Activated CD8-positive, alpha-beta memory T cell treated with anti-CD3 and anti-CD28 coated beads, Interleukin-2, amount 50 U/mL, for 1 hour (primary cell): Measurements from ENCODE around the gene ARHGEF10L.

Experiments
- DNase-seq: peaks from one replicate; pipeline ENCODE4 v3.0.0-alpha.2; 2020; ENCODE audit errors: extremely low read depth

Gene ARHGEF10L

DNA sequence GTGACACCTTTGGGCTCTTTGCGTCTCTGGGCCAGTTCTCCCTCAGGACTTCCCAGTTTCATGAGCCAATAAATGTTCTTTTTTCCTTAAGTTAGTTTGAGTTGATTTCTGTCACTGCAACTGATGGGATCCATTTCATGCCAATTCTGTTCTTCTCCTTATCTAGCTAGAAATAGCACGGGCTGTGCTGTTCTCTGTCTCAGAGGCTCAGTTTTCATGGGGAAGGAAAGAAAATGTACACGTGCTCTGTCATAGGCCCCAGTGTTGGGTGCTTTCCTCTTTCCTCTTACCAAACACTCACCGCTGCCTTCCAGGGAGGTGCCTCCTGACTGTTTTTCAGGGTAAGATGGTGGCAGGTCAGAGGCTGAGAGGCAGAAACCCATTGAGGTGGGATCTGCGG lies 172.4 kb downstream of the ARHGEF10L start:
- DNase-seq, result no peak

DNA sequence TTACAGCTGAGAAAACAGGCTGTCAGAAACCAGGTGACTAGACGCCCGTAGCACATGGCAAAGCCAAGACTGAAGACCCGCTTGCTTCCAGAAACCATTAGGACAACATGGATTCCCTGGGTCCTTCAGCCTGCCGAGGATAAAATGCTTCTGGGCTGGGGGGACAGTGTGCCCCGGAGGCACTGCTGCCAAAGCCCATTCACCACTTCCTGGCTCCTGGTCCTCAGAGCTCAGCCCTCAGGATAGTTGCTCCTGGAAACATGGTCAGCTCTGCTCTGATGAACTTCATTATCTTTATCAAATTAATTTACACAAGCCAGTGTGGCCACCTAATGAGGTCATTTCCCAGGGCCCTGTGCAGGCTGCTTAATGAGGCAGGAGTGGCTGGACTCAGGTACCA lies 174.5 kb downstream of the ARHGEF10L start:
- no peak for DNase-seq

DNA sequence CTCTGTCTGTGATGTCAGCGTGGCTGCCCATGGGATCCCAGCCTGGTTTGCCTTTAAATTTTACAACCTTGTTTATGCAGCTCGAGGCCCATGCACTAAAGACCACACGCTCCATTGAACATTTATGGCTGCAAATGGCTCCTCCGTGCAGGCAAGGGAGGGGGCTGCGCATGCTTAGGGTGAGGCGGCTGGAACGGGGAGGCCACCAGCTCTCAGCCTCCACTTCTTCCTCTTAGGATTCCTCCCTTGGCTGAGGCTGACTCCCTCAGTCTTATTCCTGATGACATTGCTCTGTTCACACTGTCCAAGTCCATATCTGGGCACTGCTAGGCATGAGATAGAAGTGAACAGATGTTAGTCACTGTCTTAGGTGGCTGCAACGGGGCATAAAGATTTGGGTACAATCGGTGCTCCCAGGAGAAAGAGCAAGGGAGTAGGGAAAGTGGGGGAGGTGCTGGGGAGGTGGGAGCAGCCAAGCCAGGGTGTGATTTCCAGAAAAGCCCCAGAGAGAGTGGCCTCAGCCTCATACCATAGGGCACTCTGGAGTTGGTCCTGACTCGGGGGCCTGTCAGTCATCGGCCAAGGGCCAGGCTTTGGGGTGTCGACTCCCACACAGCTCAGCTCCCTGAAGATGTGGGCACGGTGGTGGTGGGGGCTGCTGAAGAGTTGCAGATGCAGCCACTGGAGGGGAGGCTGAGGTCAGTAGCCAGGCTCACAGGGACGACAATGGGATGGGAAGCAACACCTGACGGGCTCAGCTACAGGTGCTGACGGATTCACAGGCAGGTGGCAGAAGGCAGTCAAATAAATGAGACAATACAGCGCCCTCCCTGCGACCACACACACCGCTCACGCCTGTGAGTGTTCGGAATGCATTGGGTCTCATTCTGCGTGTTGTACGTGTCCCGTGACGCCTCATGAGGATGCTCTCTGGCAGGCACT lies 178.4 kb downstream of the ARHGEF10L start:
- no peak for DNase-seq

DNA sequence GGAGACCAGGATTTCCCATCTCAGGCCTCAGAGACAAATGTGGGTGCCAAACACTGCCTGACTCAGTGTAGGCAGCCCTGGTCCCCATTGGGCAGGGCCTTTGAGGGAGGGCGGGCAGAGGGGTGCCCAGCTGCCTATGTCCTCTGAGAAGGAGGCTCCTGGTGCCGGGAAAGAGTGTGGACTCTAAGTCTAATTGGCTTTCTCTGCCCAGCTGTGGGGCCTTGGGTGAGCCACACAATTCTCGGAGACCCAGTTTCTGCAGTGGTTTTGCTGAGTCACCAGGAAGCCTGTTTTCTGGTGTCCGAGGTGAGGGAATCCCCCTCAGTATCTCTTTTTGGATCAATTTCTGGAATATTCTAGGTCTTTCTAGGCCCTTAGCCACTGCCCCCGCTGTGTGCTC lies 180.4 kb downstream of the ARHGEF10L start:
- no peak for DNase-seq

DNA sequence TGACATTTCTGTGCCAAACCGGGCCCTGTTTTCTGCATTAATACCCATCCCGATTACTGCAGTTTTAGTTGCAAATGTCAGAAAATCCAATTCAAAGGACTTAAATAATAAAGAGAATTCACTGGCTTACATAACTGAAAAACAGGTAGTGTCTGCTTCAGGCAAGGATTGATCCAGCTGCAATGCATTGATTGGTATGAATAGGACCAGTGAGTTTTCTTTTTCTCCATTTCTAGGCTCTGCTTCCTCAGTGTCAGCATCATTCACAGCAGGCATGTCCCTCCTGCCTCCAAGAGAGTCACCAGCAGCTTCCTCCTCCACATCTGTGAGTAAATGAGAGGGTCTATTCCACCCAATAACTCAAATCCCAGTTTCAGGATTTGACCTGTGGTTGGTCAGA lies 181.9 kb downstream of the ARHGEF10L start:
- DNase-seq, result no peak

DNA sequence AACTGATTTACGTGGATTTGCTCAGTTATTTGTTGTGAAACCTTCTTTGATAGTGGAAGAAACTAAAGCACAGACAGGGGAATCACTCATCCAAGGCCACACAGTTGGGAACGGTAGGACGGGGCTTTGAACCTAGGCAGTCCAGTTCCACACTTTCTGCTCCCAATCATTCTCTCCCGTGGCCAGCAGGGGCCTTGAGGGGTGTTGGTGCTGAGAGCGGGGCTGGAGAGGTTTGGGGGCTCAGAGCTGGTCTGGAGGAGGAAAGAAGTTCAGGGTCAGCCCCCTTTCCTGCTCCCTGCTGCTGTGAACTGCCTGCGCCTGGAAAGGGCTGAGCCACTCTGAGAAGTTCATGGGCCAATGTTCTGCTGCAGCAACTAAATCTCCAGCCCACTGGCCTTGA lies 184.2 kb downstream of the ARHGEF10L start:
- DNase-seq, result no peak

DNA sequence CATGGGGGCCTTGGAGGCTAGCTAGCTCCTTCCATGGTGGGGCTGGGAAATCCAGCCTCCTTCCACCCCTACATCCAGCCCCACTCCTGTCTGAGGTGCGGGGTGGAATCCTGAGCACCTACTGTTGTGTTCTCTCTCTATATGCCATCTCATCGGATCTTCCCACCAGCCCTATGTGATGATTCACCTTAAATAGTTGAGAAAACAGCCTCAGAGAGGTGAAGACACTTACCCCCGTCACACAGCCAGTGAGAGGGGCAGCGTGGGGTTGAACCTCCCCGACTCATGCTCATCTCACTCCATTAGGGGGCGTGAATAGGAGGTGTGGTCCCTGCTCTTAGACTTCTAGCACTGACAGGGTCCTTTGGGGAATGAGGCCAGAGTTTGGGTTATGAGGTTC lies 184.7 kb downstream of the ARHGEF10L start:
- DNase-seq, result no peak

DNA sequence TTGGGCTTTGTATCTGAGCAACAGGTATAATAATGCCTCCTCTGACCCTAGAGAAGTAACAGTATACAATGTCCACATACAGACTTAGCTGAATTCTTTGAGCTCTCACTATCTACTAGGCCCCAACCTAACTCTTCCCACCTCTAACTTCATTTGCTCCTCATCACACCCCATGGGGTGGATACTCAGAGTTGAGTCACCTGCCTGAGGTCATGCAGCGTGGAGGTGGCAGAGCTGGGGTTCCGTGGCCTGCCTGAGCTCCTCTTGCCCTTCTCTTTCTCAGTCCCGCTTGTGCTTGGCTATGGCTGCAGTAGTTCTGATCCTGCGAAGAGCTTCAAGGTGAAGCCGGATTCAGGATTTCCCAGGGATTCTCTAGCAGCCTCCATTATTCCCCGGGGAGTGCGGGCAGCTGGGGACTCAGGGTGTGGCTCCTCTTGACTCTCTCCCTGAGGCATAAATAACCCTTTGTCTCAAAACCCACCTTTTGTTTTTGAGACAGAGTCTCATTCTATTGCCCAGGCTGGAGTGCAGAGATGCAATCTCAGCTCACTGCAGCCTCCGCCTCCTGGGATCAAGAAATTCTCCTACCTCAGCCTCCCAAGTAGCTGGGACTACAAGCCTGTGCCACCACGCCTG lies 185.7 kb downstream of the ARHGEF10L start:
- no peak for DNase-seq

DNA sequence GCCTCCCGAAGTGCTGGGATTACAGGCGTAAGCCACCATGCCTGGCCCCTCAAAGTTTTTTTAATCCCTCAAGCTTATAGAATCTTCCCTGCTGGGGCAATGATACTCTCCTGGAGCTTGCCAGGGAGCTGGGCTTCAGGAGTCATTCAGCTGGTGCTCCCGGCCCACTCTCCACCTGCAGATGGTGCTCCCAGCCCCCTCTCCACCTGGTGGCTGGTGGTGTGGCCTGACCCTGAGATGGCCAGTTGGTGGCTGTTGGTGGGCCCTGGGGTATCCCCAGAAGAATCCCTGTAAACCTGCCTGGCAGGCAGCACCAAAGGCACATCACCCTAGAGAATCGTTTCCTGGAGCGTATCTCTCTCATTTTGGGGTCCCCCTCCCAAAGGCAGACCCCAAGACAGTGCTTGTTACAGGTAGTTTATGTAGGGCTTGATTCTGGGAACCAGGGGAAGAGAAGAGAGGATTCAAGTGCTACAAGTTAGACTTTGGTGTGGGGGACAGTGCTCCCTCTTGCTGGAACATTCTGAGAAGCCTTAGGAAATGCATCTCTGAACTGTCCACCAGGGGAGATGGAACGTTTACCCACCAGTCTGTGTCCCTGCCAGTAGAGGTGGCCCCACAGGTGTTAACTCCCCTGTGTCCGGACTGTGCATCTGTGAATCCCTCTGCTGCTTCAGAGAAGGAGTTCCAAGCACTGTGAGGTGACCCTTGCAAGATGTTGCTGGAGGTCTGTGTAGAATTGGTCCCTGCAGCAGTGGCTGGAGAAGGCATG lies 186.5 kb downstream of the ARHGEF10L start:
- DNase-seq, result no peak

DNA sequence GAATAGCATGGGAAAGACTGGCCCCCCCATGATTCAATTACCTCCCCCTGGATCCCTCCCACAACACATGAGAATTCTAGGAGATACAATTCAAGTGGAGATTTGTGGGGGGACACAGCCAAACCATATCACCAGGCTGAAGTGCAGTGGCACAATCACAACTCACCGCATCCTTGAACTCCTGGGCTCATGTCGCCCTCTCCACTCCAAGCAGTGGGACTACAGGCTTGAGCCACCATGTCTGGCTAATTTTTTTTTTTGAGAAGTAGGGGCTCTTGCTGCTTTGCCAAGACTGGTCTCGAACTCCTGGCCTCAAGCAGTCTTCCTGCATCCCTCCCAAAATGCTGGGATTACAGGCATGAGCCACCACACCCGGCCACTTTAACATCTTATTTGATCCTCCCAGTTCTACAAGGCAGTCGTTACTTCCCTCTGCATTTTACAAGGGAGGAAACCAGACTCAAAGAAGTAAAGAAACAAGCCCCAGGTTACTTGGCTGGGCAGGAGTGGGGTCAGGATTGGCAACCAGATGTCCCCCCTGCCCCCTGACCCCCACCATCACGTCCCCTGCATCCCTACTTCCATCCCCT lies 188.7 kb downstream of the ARHGEF10L start:
- DNase-seq, result no peak

DNA sequence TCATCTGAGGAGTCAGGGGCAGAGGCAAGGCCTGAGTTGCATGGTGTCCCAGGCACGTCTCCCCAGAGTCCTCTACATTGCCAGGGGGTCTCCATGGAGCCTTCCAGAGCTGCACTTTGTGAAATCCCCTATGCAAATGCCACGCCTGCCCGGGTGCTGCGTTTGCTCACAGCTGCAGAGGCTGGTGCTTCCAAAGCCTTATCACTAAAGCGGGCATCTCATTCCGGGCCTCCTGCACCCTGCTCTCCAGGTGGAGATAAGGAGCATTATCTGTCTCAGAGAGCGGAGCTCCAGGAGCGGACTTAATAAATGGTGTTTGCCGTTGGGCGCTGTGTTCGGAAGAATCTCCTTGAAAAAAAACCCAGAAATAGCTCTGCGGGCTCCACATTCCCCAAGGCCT lies 189.8 kb downstream of the ARHGEF10L start:
- no peak for DNase-seq

DNA sequence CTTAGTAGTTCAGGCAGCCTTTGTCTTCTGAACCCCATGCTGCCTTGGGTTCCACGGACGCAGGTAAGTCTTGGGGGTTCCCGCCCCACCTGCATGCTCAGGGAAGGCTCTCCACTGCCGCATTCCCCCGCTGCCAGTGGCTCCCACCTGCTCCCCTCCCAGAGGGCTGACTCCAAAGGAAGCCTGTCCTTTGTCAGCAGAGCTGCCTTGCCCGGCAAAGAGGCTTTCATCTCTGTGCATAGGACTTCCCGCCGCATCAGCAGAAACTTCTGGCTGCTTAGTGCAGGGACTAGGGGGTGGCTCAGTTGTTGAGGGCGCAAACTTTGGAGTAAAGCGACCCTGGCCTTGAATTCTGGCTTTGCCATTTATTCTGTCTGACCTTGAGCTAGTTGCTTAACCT lies 190.4 kb downstream of the ARHGEF10L start:
- no peak for DNase-seq

DNA sequence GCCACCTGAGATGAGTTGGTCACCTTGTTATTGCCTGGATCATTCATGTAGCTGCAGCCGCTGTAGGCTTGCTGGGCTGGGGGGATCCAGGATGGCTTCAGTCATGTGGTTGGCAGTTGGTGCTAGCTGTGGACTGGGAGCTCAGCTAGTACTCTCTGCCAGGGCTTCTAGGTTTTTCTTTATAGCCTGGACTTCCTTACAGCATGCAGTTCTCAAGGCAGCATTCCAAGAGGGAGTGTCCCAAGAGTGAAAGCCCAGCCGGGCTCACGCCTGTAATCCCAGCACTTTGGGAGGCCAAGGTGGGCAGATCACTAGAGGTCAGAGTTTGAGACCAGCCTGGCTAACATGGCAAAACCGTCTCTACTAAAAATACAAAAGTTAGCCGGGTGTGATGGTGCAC lies 192.0 kb downstream of the ARHGEF10L start:
- DNase-seq, result no peak

DNA sequence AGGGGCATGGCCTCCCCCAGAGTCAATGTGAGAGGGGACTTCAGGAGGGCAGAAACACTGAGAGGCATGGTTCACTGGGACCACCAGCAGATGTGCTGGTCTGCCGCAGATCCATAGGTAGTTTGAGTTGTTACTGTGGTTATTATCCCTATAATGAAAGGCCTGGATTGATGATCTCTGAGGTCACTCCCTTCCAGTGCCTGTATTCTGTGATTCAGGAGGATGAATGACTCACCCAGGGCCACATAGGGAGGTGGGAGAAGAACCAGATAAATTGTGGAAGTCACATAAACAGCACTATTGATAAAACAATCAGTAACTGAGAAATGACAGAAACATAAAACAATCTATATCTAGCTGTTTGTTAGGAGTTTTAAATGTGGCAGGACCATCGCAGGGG lies 193.0 kb downstream of the ARHGEF10L start:
- DNase-seq, result no peak

DNA sequence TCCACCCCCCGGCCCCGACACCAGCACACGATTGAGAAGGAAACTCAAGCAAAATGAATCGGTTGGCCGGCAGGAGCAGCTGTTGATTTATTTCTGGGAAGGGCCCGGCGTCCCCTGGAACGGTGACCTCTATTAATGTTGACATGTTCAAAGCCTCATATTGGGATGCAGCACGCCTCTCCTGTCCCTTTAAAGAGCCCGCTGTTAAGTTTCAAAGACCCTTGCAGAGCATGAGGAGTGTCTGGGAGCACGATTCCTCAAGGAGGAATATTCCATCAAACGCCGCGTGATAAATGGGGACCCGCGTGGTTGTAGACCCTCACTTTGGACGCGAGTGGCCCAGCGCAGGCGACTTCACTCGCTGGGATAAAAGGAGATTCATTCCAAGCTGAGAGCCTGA lies 194.2 kb downstream of the ARHGEF10L start:
- DNase-seq, result no peak

DNA sequence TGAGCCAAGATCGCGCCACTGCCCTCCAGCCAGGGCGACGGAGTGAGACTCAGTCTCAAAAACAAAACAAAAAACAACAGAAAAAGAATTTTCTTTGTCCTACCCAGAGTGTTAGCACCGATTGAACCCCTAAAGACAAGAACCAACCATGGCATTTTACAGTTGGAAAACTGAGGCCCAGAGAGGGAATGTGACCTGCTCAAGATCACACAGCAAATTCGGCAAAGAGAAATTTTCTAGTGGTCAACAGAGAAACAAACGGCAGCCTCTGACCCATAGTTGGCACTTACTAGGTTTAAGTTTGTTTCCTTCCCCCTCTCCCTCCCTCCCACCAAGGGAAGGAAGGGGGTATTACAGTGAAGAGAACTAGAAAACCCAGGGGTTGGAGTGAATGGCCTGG lies 195.1 kb downstream of the ARHGEF10L start:
- DNase-seq, result no peak

DNA sequence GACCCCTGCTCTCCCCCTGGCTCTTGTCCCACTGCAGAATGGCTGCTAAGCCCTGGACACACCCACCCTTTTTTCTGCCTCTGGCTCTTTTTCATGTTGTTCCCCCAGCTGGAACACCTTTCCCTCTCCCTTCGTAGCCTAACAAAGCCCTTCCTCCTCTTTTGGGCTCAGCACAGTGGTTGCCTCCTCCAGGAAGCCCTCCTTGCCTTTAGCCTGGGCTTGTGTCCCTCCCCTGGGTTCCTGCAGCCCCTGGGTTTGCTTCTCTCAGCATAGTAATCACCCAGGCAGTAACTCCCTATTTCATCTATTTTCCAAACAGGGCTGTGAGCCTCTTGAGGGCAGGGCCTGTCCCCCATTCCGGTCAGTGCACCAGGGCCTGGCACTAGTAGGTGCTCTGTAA lies 195.8 kb downstream of the ARHGEF10L start:
- DNase-seq, result no peak

DNA sequence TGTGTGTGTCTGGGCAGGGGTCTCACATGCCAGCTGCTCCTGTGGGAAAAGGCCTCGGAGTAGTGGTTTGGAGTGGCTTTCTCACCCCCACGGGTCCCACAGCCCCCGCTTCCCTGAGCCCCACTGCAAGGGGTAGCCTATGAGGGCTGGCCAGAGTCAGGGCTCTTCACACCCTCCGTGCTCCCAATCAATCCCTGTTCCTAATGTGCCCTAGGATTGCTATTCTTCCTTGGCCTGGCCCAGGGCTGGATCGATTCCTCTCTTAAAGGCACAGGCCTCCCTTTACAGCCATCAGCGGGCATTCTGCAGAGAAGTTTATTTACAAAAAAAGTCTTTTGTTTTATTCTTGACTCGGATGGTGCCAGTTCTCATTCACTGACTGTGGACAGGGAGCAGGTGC lies 196.3 kb downstream of the ARHGEF10L start:
- no peak for DNase-seq

DNA sequence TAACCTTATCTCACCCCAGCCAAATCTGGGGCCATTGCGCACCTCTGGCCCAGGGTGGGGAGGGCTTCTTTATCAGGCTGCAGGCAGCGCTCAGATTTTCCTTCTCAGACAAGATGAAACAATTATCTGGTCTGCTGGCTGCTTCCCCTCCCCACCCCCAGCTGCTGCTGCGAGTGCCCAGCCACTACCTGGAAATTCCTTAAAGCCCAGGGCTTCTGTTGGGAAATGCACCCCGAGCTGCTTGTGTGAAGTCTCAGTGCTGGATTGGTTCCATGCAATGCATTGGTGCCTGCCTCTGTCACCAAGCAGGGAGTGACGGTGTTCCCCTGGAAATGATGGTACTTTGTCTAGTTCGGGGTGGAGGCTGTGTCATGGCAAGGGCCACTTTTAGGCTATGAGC lies 197.1 kb downstream of the ARHGEF10L start:
- DNase-seq, result no peak

DNA sequence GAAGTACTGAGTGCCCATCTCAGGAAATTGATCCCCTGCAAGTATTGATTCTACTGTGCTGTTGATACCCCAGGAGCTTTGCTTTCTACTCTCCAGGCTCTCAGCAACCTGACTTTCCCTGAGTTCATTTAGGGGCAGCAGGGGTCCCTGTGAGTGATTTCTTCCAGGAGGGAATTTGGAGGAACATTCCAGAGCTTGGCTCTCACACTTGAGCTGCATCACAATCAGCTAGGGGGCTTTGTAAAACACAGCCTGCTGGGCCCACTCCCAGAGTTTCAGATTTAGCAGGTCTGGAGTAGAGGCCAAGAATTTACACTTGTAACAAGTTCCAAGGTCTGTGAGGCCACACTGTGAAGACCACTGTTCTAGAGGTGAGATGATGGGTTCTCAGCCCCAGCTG lies 199.6 kb downstream of the ARHGEF10L start:
- DNase-seq, result no peak

DNA sequence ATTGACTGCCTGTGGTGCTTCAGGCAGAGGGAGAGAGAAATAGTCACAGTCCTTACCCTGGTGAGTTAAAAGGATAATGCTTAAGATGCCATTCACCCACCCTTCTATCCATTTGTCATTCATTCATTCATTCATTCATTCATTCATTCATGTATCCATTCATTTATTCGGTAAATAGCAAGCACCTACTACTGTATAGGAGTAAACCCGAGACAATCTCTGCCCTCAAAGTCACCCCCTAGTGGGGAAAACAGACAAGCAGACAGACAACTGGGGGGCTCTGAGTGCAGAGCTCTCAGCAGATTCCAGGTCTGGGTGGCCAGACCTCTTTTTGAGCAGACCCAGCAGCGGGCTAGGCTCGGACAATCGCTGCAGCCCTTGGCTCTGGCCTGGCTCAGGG lies 201.6 kb downstream of the ARHGEF10L start:
- no peak for DNase-seq

DNA sequence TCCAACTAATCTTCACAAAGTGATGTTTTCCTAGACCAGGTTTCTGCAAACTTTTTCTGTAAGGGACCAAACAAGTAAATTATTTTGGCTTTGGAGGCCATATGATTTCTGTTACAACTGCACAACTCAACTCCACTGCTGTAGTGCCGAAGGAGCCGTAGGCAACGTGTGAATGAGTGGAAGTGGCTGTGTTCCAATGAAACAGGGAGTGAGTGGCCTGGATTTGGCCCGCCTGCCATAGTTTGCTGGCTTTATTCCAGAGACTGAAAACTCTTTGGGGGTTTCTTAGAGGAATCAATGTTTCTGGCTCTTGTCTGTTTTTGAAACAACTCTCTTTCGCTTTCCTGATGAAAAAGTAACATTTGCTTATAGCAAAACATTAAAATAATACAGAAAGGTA lies 203.1 kb downstream of the ARHGEF10L start:
- DNase-seq, result no peak
